Ascending aorta (tissue), 2 donors: ENCODE data around the gene TTLL5. TPM values are rescaled to one million over a fixed set of nuclear protein-coding genes. Genes with fewer than 3 reads are reported as not detected.
A peak's percentile ranks its signal among the peaks of the same experiment; 100 is the strongest.

ENCODE experiments used
- DNase-seq, 2 donors: peaks; one replicate each; pipeline ENCODE4 v3.0.0-alpha.2; 2019; ENCODE audit warnings: low spot score in 2 of 2
- H3K27ac ChIP-seq, 2 donors: fragments of 200-600 bp; sonication (generic); one replicate each; pipeline ENCODE4 v1.5.1; 2016 to 2017; ENCODE audit warnings: mild to moderate bottlenecking in 1 of 2
- H3K27me3 ChIP-seq: fragments of 200-600 bp; sonication (generic); one replicate; pipeline ENCODE4 v1.5.1; 2017
- H3K36me3 ChIP-seq, 2 donors: fragments of 200-600 bp; sonication (generic); one replicate each; pipeline ENCODE4 v1.5.1; 2016
- H3K4me1 ChIP-seq, 2 donors: fragments of 200-600 bp; sonication (generic); one replicate each; pipeline ENCODE4 v1.5.1; 2016 to 2017; ENCODE audit warnings: mild to moderate bottlenecking in 1 of 2
- H3K4me3 ChIP-seq, 2 donors: fragments of 200-600 bp; sonication (generic); one replicate each; pipeline ENCODE4 v1.5.1; 2016 to 2017; ENCODE audit warnings: mild to moderate bottlenecking in 1 of 2
- H3K9me3 ChIP-seq, 2 donors: fragments of 200-600 bp; sonication (generic); one replicate each; pipeline ENCODE4 v1.5.1; 2016
- CTCF ChIP-seq, 3 experiments: fragments of 200-600 bp in 2 of 3; fragments of 450-650 bp in 1 of 3; sonication (generic) in 2 of 3; IDR thresholded peaks; one replicate each; pipeline ENCODE4 v1.5.1; 2016 to 2019; ENCODE audit warnings: antibody characterized with exemption in 3 of 3, mild to moderate bottlenecking in 1 of 3, moderate library complexity in 1 of 3
- intact Hi-C: fragments of 100-400 bp; cut with DNase I; formaldehyde crosslinking; loops from one replicate; pipeline ENCODE4 v1.15.1; 2023
- total RNA-seq: library from RNA; depleted of rRNA; stranded (reverse); fragments of >200 nt; gene quantifications from one replicate; pipeline ENCODE4 v1.1.0, GENCODE V29; 2016

TTLL5 gene
- total RNA-seq, 1 donor from 2014 or later = 43.1 TPM

DNA sequence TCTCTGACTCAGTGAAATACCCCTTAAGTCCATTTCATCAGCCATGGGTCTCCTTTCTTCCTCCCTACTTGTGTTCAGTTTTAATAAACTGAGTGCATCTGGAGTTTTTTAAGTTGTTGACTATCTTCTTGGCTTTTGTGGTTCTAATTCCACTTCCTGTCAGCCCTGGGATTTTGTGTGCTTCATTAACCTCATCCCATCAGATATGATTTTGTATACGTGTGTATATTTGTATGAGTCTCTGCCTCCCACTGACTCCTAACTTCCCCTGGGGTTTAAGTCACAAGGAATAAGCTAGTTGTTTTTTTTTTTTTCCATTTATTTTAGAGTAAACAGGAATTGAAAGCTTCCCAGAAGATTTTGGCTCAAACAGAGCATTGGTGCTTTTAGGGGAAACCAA lies 62.7 kb downstream of the TTLL5 start:
- Histone ChIP-seq H3K27me3 (no peaks in the 10 kb centered on the region), H3K4me1 (peaks cover 6 to 20% of the 10 kb centered on the region in 2 donors), H3K27ac (no peak overlapping the region), H3K4me3 (no peak overlapping the region), H3K9me3 (no peaks in the 10 kb centered on the region), H3K36me3 (no peaks in the 10 kb centered on the region)
- intact Hi-C loops = loop anchor here (5.0 kb wide), 1 partner anchor 84 kb away; no protein-coding TSS in a partner anchor
- TF ChIP-seq CTCF (IDR thresholded peaks at IDR 0.05) = no peak
- no peak for DNase-seq

- DNase-seq = no peak
- Histone ChIP-seq H3K27me3 (no peaks in the 10 kb centered on the region), H3K27ac (no peak overlapping the region), H3K4me3 (no peak overlapping the region), H3K9me3 (no peaks in the 10 kb centered on the region), H3K36me3 (no peaks in the 10 kb centered on the region), H3K4me1 (peaks cover 0 to 11% of the 10 kb centered on the region in 2 donors)
- intact Hi-C loops = loop anchor here (5.0 kb wide), 2 partner anchors 43 to 83 kb away; no protein-coding TSS in a partner anchor
- TF ChIP-seq CTCF (IDR thresholded peaks at IDR 0.05) = no peak
Observed at GRCh38 chr14:75724414-75725204, 63.6 kb downstream of the TTLL5 start.

DNA sequence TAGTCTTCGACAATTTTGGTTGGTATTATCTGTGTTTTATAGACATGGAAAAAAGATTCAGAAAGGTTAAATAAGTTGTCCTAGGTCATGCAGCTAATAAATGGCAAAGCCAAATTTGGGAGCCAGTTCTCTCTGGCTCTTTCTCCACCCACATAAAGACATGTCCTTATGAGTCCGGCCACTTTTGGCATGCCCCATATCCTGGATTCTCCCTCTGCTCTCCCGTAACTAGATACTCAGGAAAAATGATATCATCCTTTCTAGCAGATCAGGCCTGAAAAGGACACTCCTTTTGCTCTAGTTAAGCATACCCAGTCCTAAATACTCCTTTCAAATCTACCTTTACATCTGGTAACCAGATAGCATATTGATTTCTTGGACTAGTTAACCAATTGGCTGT lies 64.4 kb downstream of the TTLL5 start:
- Histone ChIP-seq H3K27ac (peak overlapping the region in 1 of 2 donors; percentile 10), H3K27me3 (no peaks in the 10 kb centered on the region), H3K9me3 (no peaks in the 10 kb centered on the region), H3K4me1 (peaks cover 0 to 2% of the 10 kb centered on the region in 2 donors), H3K36me3 (no peaks in the 10 kb centered on the region), H3K4me3 (no peak overlapping the region)
- no peak for DNase-seq
- intact Hi-C loops = loop anchor here (5.0 kb wide), 1 partner anchor 42 kb away; no protein-coding TSS in a partner anchor
- TF ChIP-seq CTCF (IDR thresholded peaks at IDR 0.05) = no peak

GRCh38 chr14:75726321-75726720 lies 65.3 kb downstream of the TTLL5 start:
- intact Hi-C loops = loop anchor here (5.0 kb wide), 1 partner anchor 41 kb away; no protein-coding TSS in a partner anchor
- H3K27me3 ChIP-seq = no peaks in the 10 kb centered on the region
- H3K27ac ChIP-seq = no peak overlapping the region
- no peak for DNase-seq
- H3K9me3 ChIP-seq = no peaks in the 10 kb centered on the region
- H3K4me3 ChIP-seq = no peak overlapping the region
- H3K4me1 ChIP-seq = no peaks in the 10 kb centered on the region
- TF ChIP-seq CTCF (IDR thresholded peaks at IDR 0.05) = no peak
- H3K36me3 ChIP-seq = no peaks in the 10 kb centered on the region

DNA sequence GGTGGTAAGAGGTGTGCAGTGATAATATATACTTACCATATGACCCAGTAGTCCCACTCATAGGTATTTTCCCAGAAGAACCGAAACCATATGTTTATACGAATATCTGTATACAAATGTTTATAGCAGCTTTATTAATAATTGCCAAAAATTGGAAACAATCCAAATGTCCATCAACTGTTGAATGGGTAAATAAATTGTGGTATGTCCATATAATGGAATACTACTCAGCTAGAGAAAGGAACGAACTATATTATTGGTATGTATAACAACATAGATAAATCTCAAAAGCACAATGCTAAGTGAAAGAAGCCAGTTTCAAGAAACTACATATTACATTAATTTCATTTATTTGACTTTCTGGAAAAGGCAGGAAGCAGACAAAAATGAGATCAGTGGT lies 66.1 kb downstream of the TTLL5 start:
- no peaks in the 10 kb centered on the region for H3K9me3 ChIP-seq
- H3K4me3 ChIP-seq = no peak overlapping the region
- no peak for TF ChIP-seq CTCF (IDR thresholded peaks at IDR 0.05)
- H3K4me1 ChIP-seq = no peaks in the 10 kb centered on the region
- no peak overlapping the region for H3K27ac ChIP-seq
- H3K36me3 ChIP-seq = no peaks in the 10 kb centered on the region
- intact Hi-C loops = loop anchor here (5.0 kb wide), 1 partner anchor 40 kb away; no protein-coding TSS in a partner anchor
- no peaks in the 10 kb centered on the region for H3K27me3 ChIP-seq
- no peak for DNase-seq
